ENCODE results near the gene SNAPC5.
A peak's percentile ranks its signal among the peaks of the same experiment; 100 is the strongest.

Gene SNAPC5

GRCh38 chr15:66515901-66516322 lies 18.4 kb upstream of the SNAPC5 start:
- no peak for TF ChIP-seq CTCF (IDR thresholded peaks at IDR 0.05; ENCODE audit: insufficient read depth, low read depth, low read length, missing control alignments)
- no peak overlapping the region for H3K4me3 ChIP-seq (ENCODE audit: low read length)
- DNase-seq (ENCODE audit: low read depth) = no peak

GRCh38 chr15:66514586-66514985 lies 17.0 kb upstream of the SNAPC5 start:
- no peak for TF ChIP-seq CTCF (IDR thresholded peaks at IDR 0.05; ENCODE audit: insufficient read depth, low read depth, low read length, missing control alignments)
- DNase-seq (ENCODE audit: low read depth) = no peak
- H3K4me3 ChIP-seq (ENCODE audit: low read length) = no peak overlapping the region

- no peak for TF ChIP-seq CTCF (IDR thresholded peaks at IDR 0.05; ENCODE audit: insufficient read depth, low read depth, low read length, missing control alignments)
- H3K4me3 ChIP-seq (ENCODE audit: low read length) = no peak overlapping the region
- DNase-seq (ENCODE audit: low read depth) = no peak
These were observed 10.8 kb upstream of the SNAPC5 start for GRCh38 chr15:66508293-66508883.

GRCh38 chr15:66505818-66506217 lies 8.3 kb upstream of the SNAPC5 start:
- peak overlapping the region; percentile 100 for H3K4me3 ChIP-seq (ENCODE audit: low read length)
- no peak for TF ChIP-seq CTCF (IDR thresholded peaks at IDR 0.05; ENCODE audit: insufficient read depth, low read depth, low read length, missing control alignments)
- no peak for DNase-seq (ENCODE audit: low read depth)

- no peak for TF ChIP-seq CTCF (IDR thresholded peaks at IDR 0.05; ENCODE audit: insufficient read depth, low read depth, low read length, missing control alignments)
- peak; percentile 56 for DNase-seq (ENCODE audit: low read depth)
These were observed 7.9 kb upstream of the SNAPC5 start for GRCh38 chr15:66505430-66505811.

GRCh38 chr15:66504563-66505429 lies 7.2 kb upstream of the SNAPC5 start, which contains the start of the genes RPL4 and ZWILCH:
Gene RPL4, minus strand, starts transcription at chr15:66504855. Its CDS starts 65 bp downstream, at chr15:66504790.
Gene ZWILCH, plus strand, starts transcription at chr15:66505326. Its CDS starts 13 bp downstream, at chr15:66505339.
- no peak for TF ChIP-seq CTCF (IDR thresholded peaks at IDR 0.05; ENCODE audit: insufficient read depth, low read depth, low read length, missing control alignments)
- DNase-seq (ENCODE audit: low read depth) = peak; percentile 79
- peak within 1 kb of the TSS; percentile 100 for H3K4me3 ChIP-seq (ENCODE audit: low read length)

More at GRCh38 chr15:66505430-66505811, 7.9 kb upstream of the SNAPC5 start:
- H3K4me3 ChIP-seq (ENCODE audit: low read length) = peak overlapping the region; percentile 100

Data from epithelial cell of esophagus (primary cell).